K562 (cell line): ENCODE data around the gene VPREB3. TPM values are rescaled to one million over a fixed set of nuclear protein-coding genes. Genes with fewer than 3 reads are reported as not detected.

Experiments
- BRF1 ChIP-seq: IDR thresholded peaks from 3 replicates; pipeline ENCODE4 v1.6.1; 2011; ENCODE audit warnings: borderline replicate concordance, mild to moderate bottlenecking; ENCODE audit not compliant: insufficient read length; ENCODE audit errors: extremely low read depth
- EHMT2 ChIP-seq: fragments of 450-650 bp; IDR thresholded peaks from 2 replicates; pipeline ENCODE4 v1.6.1; 2018; ENCODE audit warnings: antibody characterized with exemption
- FOXA1 ChIP-seq: fragments of 450-650 bp; IDR thresholded peaks from 2 replicates; pipeline ENCODE4 v1.6.1; 2016; ENCODE audit warnings: mild to moderate bottlenecking, borderline replicate concordance
- IFI16 ChIP-seq: fragments of 250-450 bp; sonication (Bioruptor Pico); IDR thresholded peaks from 2 replicates; pipeline ENCODE4 v2.1.2; 2022; ENCODE audit warnings: mild to moderate bottlenecking, inconsistent platforms
- NR4A1 ChIP-seq, 2 experiments: fragments of 250-450 bp in 1 of 2; fragments of 450-650 bp in 1 of 2; sonication (Bioruptor Pico) in 1 of 2; IDR thresholded peaks; 2 replicates each; pipeline versions ENCODE4 v1.4.0 to v1.6.1; 2016 to 2020; ENCODE audit warnings: mild to moderate bottlenecking in 2 of 2, missing compliant biosample characterization in 1 of 2, missing genetic modification characterization in 1 of 2, moderate library complexity in 1 of 2
- RFX5 ChIP-seq: IDR thresholded peaks from 2 replicates; pipeline ENCODE4 v1.6.1; 2011; ENCODE audit warnings: low read depth, mild to moderate bottlenecking, improper control_type of control experiment, low read length
- TFAM ChIP-seq: fragments of 250-450 bp; sonication (Bioruptor Pico); conservative IDR thresholded peaks from 2 replicates; pipeline ENCODE4 v1.5.0; 2021; ENCODE audit warnings: mild to moderate bottlenecking, moderate library complexity
- ZNF830 ChIP-seq: fragments of 250-450 bp; sonication (Bioruptor Pico); IDR thresholded peaks from 2 replicates; pipeline ENCODE4 v1.5.0; 2021; ENCODE audit warnings: mild to moderate bottlenecking
- polyA plus RNA-seq, 8 experiments: library from polyadenylated mRNA; depleted of rRNA in 4 of 8; stranded (reverse) in 5 of 8; unstranded in 3 of 8; fragments of >200 nt; fragmentation: Nextera tagmentation in 2 of 8; fragmentation: Illumina TruSeq in 1 of 8; extraction: Ambion mirVana in 2 of 8; extraction: Trizol in 1 of 8; gene quantifications; 2 replicates each; pipeline versions ENCODE4 v1.2.1 to v1.2.3, GENCODE V29; 2011 to 2014; ENCODE audit warnings: inconsistent platforms in 1 of 8, missing spikeins in 1 of 8
- total RNA-seq, 7 experiments: library from RNA; depleted of rRNA in 6 of 7; stranded (reverse); fragments of >200 nt in 6 of 7; fragmentation: Illumina TruSeq in 2 of 7; extraction: Trizol in 2 of 7; gene quantifications; 2 replicates each; pipeline versions ENCODE4 v1.2.1 to v1.2.3, GENCODE V29; 2011 to 2021; ENCODE audit warnings: low replicate concordance in 1 of 7
- TF ChIP-seq, protein P1 (sequence below): fragments of 250-450 bp; sonication (Bioruptor Pico); IDR thresholded peaks from 2 replicates; pipeline ENCODE4 v1.8.0; 2021; ENCODE audit warnings: borderline replicate concordance, mild to moderate bottlenecking, moderate library complexity; ENCODE audit not compliant: poor library complexity, severe bottlenecking
- TF ChIP-seq, protein P2 (sequence below), 2 experiments: fragments of 450-650 bp in 1 of 2; IDR thresholded peaks; 2 replicates each; pipeline ENCODE4 v1.6.1; 2011 to 2017; ENCODE audit warnings: low read depth in 2 of 2, antibody characterized with exemption in 1 of 2, borderline replicate concordance in 1 of 2, low read length in 1 of 2, mild to moderate bottlenecking in 1 of 2, mixed read lengths in 1 of 2; ENCODE audit not compliant: control insufficient read depth in 1 of 2

VPREB3 gene
- total and polyA plus RNA-seq, 9 of the 15 experiments (the other 6 are each of a cell fraction or from before 2014, with no cell fraction given), result 0.14 to 0.71 (median 0.20) TPM; not detected in 6

DNA sequence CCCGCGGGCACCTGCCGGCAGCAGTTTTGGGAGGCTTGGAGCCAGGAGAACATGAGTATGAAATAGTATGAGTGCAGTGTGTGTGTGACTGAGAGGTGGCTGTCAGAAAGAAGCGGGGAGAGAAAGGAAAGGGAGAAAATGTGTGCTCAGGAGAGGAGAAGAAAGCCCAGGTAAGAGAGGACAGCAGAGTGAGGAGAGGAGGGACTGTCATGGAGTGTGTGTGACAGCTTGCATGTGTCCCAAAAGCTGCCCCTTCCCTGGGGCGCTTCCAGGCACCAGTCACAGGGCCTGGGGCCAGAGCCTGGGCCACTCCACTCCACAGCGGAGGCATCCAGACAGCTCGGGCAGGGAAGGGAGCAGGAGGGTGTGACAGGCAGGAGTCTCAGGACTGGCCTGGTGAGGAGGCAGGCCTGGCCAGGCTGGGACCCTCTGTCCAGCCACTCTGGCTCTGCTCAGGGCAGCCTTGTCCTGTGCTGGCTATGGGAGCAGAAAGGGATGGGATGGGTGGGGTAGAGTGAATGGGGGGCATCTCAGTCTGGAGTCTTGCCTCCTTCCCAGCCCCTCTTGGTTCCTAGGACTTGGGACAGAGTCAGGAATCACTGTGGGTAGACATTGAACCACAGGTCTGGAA is 19.4 kb upstream of the VPREB3 start (continued):
- TF ChIP-seq, protein P1, sequence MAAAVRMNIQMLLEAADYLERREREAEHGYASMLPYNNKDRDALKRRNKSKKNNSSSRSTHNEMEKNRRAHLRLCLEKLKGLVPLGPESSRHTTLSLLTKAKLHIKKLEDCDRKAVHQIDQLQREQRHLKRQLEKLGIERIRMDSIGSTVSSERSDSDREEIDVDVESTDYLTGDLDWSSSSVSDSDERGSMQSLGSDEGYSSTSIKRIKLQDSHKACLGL, result no peak
- TF ChIP-seq IFI16 (CRISPR knock-in tag) (no peak), BRF1 (no peak), FOXA1 (no peak), EHMT2 (no peak), NR4A1 (CRISPR knock-in tag; IDR thresholded peaks at IDR 0.05) (no peak), NR4A1 (tag; IDR thresholded peaks at IDR 0.05) (no peak), ZNF830 (no peak), RFX5 (no peak), TFAM (CRISPR knock-in tag) (no peak)
- TF ChIP-seq, protein P2, sequence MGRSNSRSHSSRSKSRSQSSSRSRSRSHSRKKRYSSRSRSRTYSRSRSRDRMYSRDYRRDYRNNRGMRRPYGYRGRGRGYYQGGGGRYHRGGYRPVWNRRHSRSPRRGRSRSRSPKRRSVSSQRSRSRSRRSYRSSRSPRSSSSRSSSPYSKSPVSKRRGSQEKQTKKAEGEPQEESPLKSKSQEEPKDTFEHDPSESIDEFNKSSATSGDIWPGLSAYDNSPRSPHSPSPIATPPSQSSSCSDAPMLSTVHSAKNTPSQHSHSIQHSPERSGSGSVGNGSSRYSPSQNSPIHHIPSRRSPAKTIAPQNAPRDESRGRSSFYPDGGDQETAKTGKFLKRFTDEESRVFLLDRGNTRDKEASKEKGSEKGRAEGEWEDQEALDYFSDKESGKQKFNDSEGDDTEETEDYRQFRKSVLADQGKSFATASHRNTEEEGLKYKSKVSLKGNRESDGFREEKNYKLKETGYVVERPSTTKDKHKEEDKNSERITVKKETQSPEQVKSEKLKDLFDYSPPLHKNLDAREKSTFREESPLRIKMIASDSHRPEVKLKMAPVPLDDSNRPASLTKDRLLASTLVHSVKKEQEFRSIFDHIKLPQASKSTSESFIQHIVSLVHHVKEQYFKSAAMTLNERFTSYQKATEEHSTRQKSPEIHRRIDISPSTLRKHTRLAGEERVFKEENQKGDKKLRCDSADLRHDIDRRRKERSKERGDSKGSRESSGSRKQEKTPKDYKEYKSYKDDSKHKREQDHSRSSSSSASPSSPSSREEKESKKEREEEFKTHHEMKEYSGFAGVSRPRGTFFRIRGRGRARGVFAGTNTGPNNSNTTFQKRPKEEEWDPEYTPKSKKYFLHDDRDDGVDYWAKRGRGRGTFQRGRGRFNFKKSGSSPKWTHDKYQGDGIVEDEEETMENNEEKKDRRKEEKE (IDR thresholded peaks at IDR 0.05; ENCODE audit: borderline replicate concordance in 1 of 2, control insufficient read depth in 1 of 2, low read depth in 2 of 2, low read length in 1 of 2), result no peak
